GM18909 (cell line): ENCODE measurements around the gene CAPZA2.
A peak's percentile ranks its signal among the peaks of the same experiment; 100 is the strongest.

ENCODE experiments used
- ATAC-seq: cut with Tn5 transposase; IDR thresholded peaks from one replicate; pipeline ENCODE4 v1.9.1; 2021; ENCODE audit warnings: mild to moderate bottlenecking; ENCODE audit not compliant: unreplicated experiment, poor library complexity

Gene CAPZA2

DNA sequence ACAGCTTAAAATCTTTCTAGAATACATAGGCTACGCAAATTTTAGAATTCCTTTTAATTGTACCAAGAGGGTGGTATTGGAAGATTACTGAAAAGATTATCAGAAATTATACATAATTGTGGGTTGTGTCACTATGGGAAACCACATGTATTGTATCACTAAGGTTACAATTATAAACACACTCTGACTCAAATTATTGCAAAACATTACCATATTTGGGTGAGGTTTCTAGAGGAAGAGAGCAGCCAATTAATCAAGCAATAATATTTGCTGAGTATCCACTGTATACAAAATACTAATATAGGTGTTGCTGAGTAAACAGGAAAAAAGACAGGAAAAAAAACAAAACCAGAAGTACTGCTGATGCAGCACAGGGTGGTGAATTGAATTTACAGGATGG is 3.1 kb upstream of the CAPZA2 start:
- no peak for ATAC-seq

DNA sequence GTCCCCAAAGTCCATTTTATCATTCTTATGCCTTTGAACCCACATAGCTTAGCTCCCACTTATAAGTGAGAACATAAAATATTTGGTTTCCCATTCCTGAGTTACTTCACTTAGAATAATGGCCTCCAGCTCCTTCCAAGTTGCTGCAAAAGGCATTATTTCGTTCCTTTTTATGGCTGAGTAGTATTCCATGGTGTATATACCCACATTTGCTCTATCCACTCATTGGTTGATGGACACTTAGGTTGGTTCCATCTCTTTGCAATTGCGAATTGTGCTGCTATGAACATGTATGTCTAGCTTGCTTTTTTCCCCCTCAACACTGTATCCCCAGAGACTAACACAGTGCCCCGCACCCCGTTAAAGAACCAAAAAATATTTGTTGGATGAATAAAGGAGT is 670 bp upstream of the CAPZA2 start:
- ATAC-seq, result no peak

DNA sequence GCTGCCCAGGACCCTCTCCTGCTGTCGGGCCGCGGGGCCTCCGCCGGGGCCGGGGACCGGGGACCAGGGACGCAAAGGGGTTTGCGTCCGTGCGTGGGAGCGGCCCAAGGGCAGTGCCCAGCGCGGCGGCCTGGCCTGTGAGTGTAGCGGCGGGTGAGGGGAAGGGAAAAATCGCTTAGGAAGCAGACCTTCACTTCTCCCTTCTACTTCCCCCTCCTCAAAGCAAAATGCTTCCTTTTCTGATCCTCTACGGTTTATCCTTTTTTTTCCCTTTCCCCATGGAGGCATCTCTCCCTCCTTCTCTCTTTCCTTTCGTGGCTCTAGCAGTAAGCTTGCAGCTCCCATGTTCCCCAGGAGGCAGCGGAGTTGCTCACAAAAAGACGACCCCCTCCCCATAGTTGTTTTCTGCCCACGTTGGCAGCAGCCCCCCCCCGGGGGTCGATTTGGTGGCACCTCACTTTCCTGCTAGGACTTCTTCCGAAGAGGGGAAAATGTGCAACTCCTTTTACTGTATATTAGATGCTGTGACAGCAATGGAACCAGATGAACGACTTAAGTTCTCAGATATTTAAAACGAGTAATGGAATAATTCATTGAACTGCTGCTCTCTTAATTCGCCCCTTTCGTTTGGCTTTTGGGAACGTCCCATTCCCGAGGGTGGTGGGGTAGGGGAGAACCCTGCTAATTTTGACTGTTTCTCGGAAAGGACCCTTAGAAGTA is 724 bp downstream of the CAPZA2 start:
- ATAC-seq, result peak; percentile 38

DNA sequence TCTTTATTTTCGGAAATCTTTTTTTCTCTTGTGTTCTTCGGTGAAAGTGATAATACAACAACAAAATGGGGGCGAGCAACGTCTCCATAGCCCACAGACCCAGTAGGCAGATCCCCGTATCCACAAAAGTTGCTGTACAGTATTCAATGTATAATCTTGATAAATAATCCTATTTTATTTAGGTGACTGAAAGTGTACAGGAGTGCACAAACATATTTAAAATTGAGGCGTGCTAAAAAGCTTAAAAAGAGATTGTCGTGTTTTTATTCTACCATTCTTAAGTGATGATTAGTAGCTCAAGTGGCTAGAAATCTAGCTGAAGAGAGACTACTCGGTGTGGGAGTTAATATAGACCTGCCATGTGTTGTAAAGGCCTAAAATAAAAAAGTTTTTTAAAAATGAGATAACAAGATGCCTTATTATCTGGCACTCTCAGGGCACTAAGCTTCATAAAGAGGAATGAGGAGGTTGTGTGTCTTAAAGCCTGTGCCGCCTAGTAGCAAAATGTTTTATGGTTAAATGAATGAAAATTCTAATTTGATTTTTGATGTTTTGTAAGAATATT is 1.6 kb downstream of the CAPZA2 start:
- ATAC-seq, result no peak

DNA sequence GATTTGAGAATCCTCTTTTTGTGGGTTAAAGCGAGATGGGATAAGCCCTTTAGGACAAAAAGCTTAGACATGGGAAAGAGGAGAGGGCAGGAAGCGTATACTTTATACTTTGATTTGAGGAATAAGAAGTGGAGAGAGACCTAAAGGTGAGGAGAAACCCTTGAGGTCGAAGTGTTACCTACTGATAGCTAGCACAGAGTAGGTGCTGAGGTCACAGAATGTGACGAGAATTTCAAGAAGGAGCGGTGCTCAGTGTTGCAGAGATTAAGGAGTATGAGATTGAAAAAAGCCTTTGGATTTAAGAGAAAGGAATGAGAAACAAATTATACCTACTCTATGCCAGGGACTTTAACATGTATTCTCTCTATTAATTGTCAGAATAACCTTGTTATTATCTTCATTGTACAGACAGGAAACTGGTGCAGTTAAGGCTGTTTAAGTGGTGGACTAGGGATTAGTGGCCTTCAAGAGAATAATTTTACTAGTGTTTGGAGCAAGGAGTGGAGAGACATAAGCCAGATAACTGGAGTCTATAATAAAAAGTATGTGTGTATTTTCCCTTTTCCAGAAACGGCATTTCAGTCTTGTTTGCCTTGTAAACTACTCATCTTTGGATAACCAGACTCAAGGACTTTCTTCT is 8.8 kb downstream of the CAPZA2 start:
- ATAC-seq, result no peak

DNA sequence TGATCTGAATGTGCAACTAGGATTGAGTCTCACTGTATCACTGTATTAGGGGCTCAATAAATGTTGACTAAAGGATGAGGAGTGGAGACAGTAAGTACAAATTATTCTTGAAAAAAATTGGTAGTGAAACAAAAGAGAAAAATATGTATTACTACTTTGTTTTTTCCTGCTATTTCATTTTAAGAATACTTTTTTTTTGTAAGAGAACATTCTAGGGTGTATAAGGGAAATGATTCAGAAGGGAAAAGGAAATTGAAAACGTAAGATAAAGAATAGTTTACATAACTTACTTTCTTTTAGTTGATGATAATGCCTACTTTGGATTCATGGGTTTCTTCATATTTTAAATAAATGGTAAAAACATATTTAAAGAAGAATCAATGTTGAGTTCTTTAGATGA is 9.6 kb downstream of the CAPZA2 start:
- no peak for ATAC-seq

DNA sequence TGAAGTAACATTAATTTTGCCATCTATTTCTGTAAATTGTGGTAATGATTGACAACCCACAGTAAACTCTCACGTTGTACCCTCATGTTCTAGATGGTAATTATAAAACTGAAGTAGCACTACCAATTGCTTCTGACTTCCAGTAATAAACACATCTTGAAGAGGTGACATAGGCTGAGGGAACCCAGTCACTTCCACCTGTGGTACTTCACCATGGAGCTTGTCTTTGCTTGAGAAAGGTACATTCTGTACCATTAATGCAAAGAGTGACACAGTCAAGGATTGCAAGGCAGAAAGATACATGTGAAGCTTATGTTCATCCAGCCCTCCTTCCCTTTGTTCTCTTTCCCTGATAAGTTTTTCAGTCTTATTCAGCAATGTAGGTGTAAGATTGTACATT is 11.2 kb downstream of the CAPZA2 start:
- ATAC-seq, result no peak

DNA sequence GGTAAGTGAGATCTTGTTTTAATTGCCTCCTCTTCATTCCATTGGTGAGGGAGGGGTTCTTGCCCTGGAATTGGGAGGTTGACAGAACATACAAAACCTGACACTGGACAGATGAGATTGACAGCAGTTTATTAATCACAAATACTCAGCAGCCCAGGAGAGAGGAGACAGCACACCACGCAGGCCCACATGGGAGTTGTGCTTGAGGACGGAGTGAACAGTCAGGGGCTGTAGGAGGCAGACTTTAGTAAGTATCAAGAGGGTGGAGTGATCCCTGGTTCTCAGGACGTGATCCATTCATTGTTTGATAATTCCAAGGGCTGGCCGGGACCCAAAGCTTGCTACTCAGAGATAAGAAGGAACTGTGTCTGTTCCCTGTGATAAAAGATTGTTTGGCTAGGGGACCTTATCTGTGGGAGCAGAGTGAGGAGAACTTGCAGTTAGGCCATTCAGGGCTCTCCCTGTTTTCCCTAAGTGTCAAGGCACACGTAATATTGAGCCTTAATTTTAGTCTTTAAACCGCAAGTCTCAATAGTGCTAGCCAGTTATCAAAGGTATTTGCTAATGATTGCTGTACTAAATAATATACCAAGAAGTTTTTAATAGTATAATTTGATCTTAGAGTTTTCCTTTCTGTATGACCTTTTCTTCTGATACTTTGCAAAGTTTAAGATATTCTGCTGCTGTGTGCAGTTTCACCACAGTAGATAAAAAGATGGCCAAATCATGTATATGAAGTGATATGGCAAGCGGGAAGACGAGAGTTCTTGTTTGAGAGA is 14.5 kb downstream of the CAPZA2 start:
- ATAC-seq, result no peak

DNA sequence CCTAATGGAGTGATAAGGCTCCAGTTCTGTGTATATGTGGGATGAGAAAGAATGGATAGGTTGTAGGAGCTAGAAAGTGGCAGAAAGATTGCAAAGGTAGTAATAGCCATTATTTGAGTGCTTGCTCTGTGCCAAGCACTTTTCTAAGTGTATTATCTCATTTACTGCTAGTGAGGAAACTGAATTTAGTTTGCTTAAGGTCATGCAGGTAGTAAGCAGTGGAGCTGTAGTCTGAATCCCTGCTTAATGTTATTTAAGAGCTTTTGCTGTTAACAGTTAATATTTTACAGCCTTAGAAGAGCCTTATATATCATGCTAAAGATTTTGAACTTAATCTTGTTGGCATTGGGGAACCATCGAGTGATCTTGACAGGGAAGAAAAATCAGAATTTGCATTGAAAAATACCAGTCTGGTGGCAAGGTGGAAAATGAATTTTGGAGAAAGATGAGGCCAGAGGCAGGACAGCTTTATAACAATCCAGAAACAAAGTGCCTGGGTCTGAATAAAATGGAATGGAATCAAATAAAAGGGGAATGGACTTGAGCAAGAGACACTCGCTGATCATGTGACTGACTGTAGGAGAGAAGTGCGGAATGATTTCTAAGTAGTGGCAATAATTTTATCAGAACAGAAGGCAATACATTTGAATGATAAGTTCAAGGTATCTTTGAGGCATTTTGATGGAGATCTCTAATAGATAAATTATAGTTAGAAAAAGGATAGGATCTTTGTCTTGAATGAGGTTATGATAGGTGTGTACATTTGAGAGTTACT is 15.2 kb downstream of the CAPZA2 start:
- ATAC-seq, result no peak

DNA sequence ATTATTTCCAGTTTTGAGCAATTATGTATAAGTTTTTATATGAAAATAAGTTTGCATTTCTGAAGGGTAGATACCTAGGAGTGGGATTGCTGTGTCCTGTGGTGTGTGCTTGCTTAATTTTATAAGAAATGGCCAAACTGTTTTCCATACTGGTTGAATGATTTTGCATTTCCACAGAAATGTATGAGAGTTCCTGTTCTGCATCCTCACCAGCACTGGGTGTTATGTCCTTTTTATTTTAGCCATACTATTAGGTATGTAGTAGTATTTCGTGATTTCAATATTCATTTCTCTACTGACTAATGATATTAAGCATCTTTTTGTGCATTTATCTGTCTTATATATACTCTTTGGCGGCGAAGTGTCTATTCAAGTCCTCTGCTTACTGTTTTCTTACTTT is 22.3 kb downstream of the CAPZA2 start:
- no peak for ATAC-seq

DNA sequence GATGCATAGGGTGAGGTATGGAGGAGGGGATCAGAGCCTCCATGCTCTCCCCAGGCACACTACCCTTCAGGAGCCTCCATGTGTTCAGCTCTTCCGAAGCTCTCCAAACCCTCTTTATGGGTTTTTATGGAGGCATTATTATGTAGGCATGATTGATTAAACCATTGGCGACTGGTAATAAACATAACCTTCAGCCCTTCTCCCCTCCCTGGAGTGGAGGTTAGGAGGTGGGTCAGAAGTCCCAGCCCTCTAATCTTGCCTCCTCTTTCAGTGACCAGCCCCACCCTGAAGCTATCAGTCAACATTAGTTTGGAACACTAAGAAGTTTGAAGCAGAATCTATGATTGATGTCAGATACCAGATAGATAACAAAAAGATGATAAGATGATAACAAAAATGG is 23.3 kb downstream of the CAPZA2 start:
- ATAC-seq, result no peak

DNA sequence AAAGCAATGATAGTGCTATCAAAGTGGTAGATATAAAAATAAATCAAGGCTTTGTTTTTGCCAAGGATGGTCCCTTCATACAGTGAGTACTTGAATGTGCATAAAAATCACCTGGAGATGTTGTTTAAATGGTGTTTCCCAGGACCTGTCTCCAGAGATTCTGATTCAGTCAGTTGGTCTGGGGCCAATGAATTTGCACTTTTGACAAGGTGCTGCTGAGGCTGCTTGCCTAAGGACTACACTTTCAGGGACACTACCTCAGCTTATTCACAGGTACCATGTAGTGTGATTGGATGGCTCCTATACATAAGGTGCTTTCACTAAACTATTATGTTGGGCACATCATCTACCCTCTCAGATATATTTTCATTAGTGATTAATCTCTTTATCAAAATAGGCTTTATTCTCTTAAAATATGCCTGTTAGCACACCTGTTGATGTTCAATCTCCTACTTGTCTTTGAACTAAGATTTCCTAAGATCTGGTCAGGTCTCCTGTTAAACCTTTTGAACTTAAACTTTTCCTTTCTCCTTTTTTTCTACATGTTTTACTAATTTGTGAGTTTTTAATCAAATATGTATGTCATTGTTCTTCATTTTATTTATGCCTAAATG is 24.3 kb downstream of the CAPZA2 start:
- no peak for ATAC-seq

DNA sequence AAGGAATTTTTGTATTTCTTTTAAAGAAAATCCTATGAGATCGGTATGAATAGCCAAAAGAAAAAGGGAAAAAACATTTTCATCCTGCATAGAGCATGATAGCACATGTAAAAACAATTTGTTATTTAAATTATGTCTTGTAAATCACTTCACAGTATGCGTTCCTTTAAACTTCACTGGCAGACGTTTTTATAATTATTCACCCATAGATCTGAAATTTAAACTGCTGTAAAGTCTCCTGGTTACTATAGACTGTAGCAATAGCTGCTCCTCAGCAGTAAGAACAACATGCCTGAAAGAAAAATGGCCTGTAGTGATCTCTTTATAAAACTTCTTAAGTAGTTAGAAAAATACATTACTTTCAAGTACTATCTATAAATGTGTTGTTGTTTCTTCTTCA is 26.5 kb downstream of the CAPZA2 start:
- ATAC-seq, result no peak

DNA sequence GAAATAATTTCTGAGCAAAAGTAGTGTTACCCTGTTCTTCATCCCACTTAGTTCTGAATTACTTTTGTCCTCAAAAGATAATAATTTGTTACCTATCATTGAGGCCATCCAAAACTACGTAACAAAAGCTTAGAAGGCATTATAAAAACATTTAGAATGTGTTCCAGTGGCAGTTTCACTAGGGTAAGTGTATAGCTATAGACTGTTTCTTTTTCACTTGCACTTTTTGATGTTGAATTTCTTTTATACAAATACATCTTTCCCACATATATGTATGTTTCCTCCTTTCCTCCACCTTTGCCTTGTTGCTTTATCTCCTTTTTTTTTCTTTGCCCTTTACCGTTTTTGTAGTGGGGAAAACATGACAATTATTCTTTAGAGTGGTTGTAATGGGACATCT is 33.5 kb downstream of the CAPZA2 start:
- ATAC-seq, result no peak

DNA sequence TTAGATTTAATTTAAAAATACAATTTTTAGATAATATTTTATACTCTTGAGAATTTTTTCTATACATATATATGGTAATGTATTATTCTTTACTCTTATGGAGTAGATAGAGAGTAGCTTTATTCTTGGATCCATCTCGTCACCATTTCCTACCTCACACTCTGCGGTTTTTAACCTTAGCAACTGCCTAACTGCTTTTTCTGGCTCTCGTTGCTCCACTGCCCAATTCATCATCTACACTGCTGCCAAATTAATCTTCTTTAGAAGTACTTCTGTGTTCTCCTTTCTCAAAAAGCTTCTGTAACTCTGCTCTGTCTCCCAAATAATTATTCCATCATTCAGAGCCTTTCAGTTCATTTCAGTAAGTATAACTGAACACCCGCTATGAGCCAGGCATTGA is 35.3 kb downstream of the CAPZA2 start:
- no peak for ATAC-seq

DNA sequence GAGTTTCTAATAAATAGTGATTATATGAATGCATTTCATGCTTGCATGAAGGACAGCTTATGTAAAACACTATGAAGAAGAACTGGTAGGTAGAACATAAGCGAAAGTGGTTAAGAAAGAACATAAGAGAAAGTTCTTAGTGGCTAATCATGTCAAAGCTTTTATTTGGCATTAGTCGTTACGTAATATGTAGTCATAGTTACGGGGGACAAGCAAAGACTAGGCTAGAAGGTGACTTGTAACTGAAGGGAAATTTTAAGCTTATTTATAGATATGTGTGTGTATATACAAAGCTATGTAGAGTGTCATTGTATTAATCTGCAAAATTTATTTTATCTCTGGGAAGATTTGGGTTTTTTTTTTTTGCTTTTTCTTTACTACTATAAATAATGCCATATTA is 36.9 kb downstream of the CAPZA2 start:
- ATAC-seq, result no peak

DNA sequence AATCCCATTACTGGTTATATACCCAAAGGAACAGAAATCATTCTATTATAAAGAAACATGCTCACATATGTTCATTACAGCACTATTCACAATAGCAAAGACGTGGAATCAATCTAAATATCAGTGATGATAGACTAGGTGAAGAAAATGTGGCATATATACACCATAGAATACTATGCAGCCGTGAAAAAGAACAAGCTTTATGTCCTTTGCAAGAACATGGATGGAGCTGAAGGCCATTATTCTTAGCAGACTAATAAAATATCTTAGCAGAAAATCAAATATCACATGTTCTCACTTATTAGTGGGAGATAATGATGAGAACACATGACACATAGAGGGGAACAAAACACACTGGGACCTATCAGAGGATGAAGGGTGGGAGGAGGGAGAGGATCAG is 38.8 kb downstream of the CAPZA2 start:
- no peak for ATAC-seq

DNA sequence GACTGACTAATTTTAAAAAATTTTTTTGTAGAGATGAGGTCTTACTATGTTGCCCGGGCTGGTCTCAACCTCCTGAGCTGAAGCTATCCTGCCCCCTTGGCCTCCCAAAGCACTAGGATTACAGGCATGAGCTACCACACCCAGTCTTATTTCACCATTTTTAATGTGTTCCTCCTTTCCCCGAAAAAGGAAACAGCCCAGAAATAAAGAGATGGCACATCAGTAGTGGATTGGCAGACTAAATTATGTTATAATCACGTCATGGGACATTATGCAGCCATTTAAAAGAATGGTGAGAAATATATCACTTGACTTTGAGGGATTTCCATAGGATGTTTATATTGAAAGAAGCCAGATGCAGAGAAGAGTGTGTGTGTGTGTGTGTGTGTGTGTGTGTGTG is 40.5 kb downstream of the CAPZA2 start:
- ATAC-seq, result no peak

DNA sequence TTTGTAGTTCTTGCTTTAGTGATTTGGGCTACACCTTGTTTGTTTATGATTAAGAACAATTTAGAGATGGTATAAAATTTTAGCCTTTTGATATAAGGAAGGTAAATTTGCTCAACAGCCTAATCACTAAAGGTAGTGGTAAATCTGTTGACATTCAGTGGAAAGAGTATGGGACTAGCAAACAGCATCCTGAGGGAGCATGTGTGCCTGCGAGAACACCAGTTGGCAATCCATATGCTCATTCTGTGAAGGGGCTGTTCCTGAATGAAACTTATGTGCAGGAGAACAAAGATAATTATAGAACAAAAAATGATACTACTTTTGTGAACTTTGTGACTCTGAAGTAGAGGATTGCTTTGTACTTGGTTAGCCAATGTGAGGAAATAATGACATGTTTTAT is 44.0 kb downstream of the CAPZA2 start:
- no peak for ATAC-seq

DNA sequence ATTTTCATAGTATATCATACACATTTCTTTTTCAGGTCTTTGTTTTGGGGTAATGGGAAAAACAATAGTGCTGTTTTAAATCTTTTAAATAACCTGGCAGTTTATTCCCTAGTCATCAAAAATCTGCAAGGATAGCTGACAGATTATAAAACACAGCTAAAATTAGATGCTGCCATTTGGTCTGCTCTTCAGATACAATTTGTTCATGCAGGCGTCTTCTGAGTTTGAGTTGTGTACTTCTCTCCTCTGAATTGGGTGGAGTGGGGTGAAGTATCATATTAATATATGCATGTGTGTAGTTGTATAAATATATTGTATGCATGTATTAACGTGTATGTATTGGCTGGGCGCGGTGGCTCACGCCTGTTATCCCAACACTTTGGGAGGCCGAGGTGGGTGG is 48.0 kb downstream of the CAPZA2 start:
- ATAC-seq, result no peak
